Embryonic facial prominence (tissue), 1 donor: ENCODE data around the gene CDK19.
"Not testable (repeated sequence)": the region's sequence is repeated elsewhere in the genome, so short reads cannot be mapped to it uniquely, and the experiment has no call there.

Experiments
- DNase-seq: peaks from one replicate; pipeline ENCODE4 v3.0.0-alpha.2; 2016; ENCODE audit errors: extremely low spot score

CDK19 gene

DNA sequence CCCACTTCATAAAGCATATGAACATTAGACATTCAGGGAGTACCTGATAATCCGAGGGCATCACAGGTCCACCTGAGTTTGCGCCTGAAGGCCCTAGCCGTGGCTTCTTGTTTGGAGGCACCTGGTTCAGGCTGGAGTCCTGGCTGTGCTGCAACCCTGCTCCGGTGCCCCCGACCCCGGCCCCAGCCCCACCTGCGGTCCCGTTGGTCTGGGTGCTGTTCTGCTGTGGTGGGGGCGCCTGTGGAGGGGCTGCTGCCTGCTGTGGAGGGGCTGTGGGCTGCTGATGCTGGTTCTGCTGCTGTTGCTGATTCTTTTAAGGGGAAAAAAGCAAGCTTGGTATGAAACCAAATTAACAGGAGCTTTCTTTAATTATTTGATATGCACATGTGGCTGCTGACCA is 194.2 kb downstream of the CDK19 start:
- no peak for DNase-seq

DNA sequence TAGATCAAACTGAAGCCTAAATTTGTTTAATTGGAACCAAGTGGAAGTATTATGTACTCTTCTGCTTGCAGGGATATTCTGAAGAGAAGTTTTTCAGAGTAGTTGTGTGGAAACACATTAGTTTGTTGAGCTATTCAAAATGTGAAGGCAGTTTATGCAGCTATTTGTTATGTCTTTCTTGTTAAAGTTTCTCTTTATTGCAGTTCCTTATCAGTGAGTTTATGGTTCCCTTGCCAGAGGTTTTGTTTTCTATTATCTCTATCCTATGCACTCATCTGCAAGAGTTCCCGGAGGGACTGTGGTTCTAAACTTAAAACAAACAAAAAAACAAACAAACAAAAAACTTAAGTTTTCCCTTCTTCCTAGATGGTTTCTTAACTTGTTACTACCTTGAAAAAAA is 195.2 kb downstream of the CDK19 start:
- DNase-seq = no peak

DNA sequence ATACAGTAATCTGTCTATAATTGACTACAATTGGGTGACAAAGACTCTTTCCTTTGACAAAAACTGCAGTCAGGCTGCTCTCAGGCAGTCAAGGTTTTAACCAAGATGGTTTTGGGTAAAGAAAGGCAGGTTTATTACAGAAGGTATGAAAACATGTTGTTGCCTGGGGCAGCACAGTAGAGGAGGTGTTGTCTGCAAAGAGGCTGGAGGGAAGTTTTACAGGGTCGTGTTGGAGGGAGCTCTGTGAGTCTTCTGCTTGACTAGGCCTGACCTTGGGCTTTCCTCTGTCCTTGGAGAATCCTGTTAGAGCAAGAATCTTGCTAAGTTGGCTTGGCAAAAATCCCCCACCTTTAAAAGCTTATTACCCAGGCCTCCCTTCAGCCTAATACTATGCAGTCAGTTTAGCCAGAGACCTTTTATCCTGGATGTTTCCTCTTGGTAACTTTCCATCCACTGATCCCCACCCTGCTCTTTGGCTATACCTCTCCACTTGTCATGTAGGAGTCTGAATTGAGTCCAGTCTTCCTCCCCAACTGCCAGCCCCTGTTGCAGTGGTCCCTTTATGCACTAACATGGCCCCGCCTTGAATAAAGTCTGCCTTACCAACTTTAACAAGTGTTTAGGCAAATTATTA is 195.9 kb downstream of the CDK19 start:
- DNase-seq = no peak

DNA sequence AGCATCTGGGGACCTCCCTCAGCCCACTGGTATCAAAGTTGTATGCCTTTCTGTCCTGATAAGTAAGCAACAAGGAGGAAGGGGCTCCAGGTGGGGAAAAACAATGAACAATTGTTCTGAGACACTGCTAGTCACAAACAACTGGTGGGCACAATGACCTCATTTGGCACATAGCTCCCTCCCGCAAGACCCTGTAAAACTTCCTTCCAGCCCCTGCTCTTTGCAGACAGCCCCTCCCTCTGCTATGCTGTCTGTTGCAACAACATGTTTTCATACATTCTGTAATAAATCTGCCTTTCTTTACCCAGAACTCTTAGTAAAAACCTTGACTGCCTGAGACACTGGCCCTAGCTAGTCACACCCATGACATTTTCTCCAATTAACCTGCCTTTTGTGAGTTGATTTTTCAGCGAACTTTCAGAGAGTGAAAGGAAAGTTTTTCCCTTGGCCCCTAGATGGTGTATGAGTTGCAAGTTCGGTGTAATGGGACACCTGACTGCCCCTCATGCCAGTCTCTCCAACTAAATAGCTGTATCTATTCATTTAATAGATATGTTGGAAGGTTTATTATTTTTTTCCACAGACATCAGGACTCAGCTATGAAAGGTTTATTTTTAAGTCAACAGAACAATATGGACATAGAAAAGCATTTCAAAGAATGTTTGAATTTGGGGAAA is 196.5 kb downstream of the CDK19 start:
- no peak for DNase-seq

DNA sequence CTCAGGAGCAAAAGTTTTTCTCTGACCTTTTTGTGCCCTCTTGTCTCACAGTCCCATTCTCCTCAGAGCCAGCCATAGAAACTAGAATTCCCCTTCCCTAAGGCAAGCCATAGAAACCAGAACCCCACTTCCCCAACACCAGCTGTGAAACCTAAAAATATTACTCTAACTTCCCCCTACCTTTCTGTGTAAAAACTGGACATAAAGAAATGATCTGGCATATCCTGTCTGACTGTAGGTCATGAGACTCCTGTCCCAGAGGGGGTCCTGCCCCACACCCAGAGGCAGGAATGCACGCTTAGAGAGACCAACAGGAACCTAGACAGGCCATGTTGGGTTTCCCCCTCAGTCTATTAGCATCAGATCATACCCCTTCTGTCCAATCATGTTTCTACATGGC is 198.2 kb downstream of the CDK19 start:
- no peak for DNase-seq

DNA sequence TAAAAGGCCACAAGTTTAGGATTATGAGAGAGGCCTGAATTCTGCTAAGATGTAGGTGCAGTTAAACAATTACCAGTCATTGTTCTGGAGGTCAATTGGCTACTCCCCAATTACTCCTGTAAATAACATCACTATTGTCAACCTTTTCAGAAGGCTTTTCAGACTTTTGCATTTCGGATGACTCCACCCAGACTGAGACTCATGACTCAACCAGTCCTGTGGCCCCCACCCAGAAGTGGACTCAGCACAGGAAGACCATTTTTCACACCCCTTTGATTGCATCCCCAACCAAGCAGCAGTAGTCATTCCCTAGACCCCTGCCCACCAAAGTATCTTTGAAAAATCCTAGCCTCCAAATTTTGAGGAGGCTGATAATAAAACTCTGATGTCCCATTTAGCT is 199.5 kb downstream of the CDK19 start:
- DNase-seq = no peak

DNA sequence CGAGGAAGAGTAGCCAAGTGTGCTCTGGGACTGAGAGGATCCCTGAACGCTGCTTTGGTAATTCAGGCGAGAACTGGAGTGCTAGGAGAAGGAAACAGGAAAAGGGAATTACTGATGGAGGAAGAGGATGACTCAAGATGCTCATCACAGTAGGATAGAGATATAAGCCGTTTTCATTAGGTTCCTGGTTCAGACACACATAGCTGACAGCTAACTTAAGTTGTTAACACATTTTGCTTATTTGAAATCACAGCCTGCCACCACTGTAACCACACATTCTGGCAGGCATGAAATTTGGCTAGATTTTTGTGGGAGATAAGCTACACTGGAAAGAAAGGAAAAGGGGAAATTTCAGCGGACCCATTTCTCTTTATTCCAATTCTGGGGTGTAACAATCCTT is 200.7 kb downstream of the CDK19 start:
- no peak for DNase-seq

DNA sequence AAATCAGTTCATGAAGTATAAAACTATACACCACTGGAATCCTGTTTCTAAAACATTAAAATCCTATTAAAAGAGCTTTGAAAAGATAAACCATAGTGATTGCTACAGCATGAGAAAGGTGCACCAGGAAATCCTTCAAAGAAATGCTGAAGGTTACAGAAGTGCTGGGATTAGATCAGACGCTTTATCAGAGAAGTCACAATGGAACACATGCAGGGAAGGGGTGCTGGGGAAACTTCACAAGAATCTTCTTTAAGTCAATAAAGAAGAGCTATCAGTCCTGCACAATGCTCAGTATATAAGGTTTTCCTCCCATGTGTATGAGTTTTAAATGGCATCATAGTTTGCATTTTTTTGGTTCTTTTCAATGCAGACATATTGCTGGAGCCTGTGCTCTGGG is 201.2 kb downstream of the CDK19 start:
- no peak for DNase-seq

DNA sequence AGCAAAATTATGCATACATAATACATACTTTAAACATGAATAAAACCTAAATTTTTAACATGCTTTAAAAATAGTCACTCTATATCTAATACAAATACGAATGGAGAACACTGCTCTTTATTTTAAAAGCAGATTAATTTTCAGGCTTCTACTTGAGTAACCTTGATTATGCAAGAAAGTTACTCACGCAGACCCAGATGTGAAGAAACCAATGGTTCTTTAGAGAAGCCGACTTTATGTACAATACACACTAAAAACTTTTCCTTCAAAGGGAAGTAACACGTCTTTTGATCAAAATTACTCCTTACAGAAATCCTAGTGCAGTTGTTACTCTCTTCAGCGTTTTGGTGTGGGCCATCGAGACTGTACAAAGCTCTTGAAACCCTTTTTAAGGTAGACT is 201.9 kb downstream of the CDK19 start:
- DNase-seq = no peak

DNA sequence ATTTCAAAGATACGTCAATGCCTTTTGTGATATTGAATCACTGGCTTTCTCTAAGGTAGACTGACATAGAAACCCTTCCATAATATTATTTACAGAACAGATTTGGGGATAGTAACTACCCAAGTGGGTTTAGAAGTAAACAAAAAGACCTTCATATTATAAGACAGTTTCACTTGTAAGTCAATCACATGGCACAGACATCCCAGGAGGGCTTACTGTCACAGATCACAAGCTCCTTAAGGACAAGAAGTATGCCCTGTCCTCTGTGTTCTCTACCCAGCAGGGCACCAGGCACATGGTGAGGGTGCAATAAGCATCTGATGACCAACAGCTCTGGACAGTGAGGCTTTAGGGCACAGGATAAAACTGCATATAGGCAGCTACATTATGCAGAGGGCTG is 203.0 kb downstream of the CDK19 start:
- no peak for DNase-seq

DNA sequence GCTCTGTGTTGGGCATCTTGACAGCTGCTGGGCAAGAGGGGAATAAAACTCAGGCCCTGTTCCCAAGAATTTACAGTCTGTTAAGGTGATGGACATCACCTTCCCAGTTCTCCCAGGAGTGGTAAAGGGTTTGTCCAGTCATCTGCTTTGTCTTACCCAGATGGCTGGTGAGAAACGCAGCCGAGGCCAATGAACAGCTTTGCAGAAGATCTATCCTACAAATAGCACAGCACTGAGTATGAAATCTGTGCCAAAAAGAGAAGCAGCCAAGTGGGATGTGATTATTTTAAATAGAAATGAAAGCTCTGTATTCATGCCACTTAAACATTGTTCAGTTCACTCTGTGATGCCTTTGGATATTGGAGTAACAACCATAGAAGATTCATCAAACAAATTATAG is 206.2 kb downstream of the CDK19 start:
- no peak for DNase-seq

DNA sequence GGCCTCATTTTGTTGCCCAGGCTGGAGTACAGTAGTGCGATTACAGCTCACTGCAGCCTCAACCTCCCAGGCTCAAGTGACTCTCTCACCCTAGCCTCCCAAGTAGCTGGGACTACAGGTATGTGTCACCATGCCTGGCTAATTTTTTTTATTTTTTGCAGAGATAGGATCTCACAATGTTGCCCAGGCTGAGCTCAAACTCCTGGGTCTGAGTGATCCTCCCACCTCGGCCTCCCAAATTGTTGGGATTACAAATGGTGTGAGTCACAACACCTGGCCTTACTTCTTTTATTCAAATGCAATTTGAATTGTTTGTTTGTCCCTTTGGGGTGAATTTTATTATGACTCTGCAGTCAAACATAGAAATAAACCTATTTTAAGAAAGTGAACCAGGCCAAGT is 207.1 kb downstream of the CDK19 start:
- no peak for DNase-seq

DNA sequence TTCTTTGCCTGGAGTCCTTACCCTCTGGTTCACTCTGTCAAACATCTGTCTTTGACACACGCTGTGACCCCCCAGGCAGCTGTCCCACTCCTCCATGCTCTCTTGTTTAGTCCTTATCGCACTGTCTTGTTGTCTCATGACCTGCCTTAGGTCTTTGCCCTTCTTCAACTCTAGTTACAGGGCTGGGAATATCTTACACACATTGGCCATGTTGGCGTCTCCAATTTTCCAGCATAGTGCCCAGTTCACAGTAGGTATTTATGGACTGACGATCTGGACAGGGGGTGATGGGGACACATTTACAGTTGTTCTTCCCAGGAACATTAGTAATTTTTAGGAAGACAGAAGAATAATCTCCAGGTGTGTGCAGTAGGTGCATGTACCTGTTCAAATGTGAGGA is 209.1 kb downstream of the CDK19 start:
- DNase-seq = no peak

DNA sequence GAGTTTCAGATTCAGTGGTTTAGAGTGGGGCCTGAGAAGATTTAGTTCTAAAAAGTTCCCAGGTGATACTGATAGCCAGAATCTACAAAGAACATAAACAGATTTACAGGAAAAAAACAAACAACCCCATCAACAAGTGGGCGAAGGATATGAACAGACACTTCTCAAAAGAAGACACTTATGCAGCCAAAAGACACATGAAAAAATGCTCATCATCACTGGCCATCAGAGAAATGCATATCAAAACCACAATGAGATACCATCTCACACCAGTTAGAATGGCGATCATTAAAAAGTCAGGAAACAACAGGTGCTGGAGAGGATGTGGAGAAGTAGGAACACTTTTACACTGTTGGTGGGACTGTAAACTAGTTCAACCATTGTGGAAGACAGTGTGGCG is 214.6 kb downstream of the CDK19 start:
- not testable (repeated sequence) for DNase-seq

DNA sequence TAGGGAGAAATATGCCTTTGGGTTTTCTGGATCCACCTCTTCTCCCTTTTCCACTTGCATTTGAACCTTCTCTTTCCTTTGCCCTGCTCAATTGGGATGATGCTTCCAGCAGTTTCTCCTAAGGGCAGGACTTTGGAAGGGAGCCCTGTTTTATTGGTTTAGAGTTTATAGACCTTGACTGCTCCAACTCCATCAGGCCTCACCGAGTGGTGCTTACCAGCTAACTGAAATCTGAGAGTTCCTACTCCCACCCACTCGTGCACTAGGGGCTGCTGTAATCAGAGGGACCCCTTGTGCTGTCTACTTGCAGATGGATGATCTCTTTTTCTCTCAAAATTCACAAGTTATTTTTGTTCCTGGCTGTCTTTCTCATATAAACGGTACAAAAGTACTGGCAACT is 217.5 kb downstream of the CDK19 start:
- no peak for DNase-seq

DNA sequence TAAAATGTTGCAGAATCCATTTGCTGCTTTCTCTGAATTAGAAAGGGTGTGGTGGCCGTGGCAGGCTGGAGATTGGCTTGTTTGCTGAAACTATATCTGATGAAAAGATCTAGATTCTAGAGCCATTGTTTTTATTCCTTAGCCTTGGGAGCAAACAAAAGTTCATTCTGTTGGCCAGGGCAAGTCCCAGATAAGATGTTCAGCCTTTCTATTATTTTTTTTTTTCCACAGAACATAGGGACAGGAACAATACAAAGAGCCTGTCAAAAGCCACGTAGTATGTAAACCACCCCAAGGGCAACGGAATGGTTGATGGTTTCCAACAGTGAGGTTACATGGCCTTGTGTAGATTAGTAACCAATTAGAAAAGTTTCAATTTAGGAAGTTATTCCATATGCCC is 218.9 kb downstream of the CDK19 start:
- no peak for DNase-seq

DNA sequence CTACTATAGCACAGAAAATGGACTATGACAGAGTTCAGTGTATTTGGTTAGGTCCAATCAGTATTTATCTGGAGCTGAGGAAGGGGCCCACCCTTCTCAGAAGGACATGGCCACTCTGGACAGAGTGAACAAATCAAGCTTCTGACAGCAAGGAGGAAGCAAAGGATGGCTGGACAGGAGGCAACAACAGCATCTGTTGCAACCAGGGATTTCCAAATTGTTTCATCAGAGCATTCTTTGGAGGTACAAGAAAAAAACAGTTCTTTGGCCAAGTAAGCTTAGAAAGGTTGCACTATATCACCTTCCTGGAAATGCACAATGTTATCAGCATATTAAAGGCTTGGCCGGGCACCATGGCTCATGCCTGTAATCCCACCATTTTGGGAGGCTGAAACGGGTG is 220.2 kb downstream of the CDK19 start:
- no peak for DNase-seq

DNA sequence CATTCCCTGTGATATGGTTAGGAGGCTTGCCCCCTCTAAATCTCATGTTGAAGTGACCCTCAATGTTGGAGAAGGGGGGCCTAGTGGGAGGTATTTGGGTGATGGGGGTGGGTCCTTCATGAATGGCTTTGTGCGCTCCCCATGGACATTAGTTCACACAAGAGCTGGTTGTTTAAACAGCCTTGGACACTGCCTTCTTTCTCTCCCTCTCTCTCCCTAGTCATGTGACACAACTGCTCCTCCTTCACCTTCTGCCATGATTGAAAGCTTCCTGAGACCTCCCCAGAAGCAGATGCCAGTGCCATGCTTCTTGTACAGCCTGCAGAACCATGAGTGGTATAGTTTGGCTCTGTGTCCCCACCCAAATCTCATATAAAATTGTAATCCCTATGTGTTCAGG is 221.6 kb downstream of the CDK19 start:
- no peak for DNase-seq

DNA sequence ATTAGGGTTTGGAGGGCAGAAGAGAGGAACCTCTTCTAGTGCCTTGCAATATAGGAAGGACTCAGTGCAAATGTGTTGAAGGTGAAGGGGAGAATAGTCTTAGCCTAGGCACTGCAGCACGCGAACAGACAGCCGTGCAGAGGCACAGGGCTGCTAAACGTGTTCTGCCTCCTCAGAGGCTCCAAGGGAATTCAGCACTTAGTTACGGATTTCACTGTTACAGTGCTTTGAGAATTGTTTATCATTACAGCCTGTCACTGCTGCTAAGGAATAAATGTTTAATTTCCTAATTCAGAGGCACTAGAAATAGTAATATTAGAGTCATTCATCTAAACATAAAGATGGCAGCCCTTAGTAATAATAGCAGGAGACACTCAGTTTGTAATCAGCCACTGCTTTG is 222.5 kb downstream of the CDK19 start:
- no peak for DNase-seq

DNA sequence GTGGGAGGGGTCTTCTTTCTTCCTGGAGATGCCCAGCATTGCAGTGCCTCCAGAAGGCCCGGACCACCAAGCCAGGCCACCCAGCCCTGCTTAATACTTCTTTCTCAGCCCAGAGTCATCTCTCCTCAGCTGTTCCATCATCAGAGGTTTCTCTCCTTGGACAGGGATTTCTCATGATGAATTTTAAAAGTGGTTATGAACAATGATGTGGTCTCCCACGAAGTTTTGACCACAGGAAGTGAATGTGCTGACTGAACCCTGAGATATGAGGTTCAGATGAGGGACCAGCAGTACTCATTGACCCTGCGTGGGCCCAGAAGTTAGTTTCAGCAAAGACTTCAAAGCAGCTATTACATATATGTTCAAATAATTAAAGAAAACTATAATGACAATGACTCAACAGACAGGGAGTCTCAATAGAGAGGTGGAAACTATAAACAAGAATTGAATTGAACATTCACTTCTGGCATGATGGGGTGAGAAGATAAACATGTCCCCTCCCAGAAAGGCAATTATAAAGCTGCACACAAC is 224.4 kb downstream of the CDK19 start:
- DNase-seq = no peak

DNA sequence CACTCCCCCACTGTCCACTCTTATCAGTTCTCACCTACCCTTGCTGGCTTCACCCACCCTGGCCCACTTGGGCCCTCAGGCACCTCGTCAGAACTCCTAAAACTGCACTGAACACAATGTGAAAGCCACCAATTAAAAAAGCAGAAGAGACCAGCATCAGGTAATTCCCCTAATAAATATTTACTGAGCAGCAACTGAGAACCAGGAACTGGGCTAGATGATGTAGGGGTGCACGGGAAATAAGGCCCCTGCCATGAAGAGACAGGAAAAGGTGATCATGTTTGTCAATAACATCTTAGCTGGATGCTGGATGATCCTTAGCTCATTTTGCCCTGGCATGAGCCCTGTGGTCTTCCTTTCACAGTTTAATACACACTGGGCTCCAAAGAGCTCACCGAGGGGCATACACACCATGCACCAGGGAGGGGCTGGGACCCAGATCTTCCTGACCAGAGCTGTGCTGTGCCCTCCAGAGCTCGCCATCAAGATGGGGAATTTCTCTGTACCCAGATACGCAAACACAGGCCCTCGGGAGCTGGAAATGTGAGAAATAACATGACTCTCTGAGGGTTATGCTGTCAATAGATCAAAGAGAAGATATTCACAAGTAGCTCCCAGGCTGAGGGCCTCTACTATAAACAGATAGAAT is 225.3 kb downstream of the CDK19 start:
- DNase-seq = no peak

DNA sequence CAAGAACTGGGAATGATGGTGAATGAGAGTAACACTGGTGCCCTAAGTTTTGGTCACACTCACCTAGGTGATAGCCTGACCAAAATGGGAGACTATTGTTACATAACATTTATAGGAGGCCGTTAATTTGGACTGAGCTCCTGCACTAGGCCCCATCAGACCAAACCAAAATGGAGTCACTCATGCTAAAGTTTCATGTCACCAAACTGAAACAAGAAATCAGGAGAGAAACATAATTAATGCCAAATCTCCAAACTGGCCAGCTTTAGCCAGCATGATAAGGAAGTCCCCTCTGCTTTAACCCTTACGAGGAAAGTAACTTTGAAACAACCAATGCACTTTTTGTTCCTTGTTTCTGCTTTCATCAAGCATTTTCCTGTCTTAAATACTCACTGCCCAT is 227.9 kb downstream of the CDK19 start:
- DNase-seq = no peak

DNA sequence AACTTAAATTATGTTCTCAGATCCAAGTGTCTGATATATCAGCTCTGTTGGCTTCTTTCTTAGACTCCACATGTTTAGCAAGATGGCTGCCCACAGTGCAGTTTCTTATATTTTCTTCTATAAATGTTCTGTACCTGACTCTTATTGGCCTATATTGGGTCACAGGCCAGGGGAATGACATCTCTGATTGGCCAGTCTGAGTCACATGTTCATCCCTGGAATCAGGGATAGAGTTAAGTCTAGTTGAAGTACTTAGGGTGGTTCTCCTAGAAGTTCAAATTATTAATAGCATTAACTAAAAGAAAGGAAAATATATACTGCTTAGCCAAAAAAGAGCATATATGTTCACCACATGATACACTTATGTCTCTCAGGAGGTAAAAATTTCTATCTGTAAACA is 233.6 kb downstream of the CDK19 start:
- no peak for DNase-seq
